Measurements from ENCODE around the gene MRPL23. TPM values are rescaled to one million over a fixed set of nuclear protein-coding genes. Genes with fewer than 3 reads are reported as not detected.

MRPL23 gene
- 191 and 219 TPM in 2 replicates for total RNA-seq (2014; rRNA removed)
- 171 TPM for polyA plus RNA-seq (2012)

DNA sequence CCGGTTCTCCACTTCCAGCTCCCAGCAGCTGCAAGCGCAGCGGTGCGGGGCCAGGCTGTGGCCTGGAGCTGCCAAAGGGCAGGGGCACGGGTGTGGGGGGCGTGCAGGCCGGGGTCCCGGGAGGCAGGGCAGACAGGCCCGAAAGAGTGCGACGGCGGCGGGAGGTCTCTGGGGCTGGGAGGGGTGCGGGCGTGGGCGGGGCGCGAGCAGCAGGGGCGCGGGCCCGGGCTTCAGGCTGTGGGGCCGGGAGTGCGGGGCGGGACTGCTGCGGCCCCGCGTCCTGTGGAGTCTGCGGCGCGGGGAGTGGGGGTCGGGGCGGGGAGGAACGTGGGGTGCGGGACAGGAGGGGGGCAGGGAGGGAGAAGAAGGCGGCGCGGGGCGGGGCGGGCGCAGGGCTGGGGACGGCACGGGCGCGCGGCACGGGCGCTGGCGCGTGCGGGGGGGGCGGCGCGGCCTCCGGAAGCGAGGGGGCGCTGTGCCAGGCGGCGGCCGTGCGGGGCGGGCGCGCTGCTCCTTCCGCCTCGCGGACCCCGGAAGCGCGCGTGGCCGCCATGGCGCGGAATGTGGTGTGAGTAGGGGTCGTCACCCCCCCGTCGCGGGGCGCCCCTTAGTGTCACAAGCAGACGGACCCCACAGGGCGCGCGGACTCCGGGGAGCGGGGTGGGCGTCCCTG lies at the start of gene MRPL23:
Gene MRPL23 (plus strand): TSS at position 521 of the 673 bp plus-strand sequence. CDS start 31 bp downstream, at position 552.
- DNase-seq (ENCODE audit: low read depth): no peak

GRCh38 chr11:1899090-1899489 lies 48.0 kb upstream of the MRPL23 start:
- DNase-seq (ENCODE audit: low read depth): no peak

GRCh38 chr11:1899686-1900085 lies 47.4 kb upstream of the MRPL23 start:
- DNase-seq (ENCODE audit: low read depth): no peak

DNA sequence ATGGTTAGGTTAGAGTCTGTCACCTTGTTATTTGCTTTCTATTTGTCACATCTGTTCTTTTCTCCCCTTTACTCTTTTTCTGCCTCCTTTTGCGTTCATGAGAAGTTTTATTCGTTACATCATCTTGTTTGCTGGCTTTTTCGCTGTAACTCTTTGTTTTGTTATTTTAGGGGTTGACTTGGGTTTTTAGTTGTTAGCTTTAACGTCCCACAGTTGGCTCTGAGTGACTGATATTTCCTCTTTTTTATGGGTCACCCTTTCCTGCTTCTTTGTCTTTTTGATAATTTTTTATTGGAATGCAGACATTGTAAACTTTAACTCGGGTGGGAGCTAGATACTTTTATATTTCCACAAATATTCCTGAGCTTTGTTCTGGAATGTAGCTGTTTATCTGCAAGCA lies 41.0 kb upstream of the MRPL23 start:
- DNase-seq (ENCODE audit: low read depth): no peak

- DNase-seq (ENCODE audit: low read depth): no peak
These were observed 40.3 kb upstream of the MRPL23 start for GRCh38 chr11:1906611-1907423.

GRCh38 chr11:1908618-1909017 lies 38.5 kb upstream of the MRPL23 start:
- DNase-seq (ENCODE audit: low read depth): no peak

GRCh38 chr11:1909524-1909923 lies 37.6 kb upstream of the MRPL23 start:
- DNase-seq (ENCODE audit: low read depth): no peak

GRCh38 chr11:1912289-1912878 lies 34.7 kb upstream of the MRPL23 start:
- DNase-seq (ENCODE audit: low read depth): no peak

DNA sequence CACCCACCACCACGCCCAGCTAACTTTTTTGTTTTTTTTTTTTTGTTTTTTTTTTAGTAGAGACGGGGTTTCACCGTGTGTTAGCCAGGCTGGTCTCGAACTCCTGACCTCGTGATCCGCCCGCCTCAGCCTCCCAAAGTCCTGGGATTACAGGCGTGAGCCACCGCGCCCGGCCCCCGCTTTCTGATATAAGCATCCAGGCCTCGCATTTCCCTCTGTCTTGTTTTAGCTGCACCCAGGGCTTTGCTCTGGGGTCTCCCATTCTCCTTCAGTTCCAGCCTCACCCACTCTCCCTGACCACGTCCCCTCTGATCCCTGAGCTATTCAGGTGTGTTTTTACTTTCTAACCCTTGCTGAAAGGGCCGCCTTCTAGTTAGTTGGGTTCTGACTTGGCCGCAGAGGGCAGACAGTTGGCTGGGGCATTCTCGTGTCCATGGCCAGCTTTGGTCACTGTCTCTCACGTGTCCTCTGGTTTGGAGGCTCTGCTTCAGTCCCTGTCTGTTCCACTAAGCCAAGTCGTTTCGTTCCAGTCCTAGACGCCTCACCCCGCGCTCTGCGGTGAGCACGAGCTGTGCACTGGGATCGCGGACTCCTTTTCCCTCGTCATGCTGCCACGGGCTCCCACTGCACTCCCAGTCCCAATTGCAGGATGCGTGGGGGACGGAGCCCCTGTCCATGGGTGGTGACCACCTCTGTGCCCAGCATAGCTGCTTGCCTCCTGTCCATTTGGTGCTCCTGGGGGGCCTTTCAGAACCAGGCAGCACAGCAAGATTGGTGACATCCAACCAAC lies 33.7 kb upstream of the MRPL23 start:
- DNase-seq (ENCODE audit: low read depth): no peak

- DNase-seq (ENCODE audit: low read depth): no peak
These were observed 31.4 kb upstream of the MRPL23 start for GRCh38 chr11:1915795-1916131.

- peak; percentile 15 for DNase-seq (ENCODE audit: low read depth)
These were observed 30.8 kb upstream of the MRPL23 start for GRCh38 chr11:1916132-1916985.

- DNase-seq (ENCODE audit: low read depth): peak; percentile 57
These were observed 30.1 kb upstream of the MRPL23 start for GRCh38 chr11:1916986-1917522.

GRCh38 chr11:1917523-1918435 lies 29.4 kb upstream of the MRPL23 start:
- peak; percentile 31 for DNase-seq (ENCODE audit: low read depth)

DNA sequence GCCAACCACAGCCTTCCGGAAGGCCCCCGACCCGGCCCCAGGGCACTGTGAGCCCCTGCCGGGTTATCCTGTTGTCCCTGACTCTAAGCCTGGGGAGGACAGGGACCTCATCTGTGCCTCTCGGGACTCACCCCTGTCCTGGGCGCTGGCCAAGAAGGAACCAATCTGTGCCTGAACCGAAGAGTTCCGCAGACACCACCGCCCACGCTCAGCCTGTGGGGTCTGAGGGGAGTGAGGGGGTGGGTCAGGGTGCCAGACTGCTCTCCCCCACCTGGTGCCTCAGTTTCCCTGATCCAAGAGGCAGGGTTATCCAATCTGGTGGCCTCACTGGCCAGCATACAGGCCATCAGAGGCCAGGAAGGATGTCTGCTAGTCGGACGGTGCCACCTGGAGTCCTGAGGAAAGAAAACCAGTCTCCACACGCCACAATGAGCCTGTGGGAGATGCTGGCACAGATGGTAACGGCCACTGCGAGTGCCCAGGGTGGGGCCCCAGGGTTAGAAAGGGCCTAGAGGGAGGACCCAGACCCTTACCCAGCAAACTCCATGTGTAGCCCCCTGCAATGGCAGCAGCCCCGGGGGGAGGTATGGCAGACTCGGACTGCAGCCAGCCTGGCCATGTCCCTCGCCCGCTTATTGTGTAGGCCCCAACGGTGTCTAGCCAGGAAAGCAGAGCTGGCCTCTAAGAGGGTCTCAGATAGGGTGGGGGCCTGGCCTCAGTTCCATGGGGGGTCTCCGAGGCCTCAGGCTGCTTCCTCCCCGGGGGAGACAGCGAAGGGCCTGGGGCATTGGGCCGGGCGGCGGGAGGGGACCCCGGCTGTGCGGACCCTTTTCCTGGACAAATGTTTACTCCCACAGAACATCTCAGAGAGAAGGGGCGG lies 28.5 kb upstream of the MRPL23 start:
- DNase-seq (ENCODE audit: low read depth): no peak

DNA sequence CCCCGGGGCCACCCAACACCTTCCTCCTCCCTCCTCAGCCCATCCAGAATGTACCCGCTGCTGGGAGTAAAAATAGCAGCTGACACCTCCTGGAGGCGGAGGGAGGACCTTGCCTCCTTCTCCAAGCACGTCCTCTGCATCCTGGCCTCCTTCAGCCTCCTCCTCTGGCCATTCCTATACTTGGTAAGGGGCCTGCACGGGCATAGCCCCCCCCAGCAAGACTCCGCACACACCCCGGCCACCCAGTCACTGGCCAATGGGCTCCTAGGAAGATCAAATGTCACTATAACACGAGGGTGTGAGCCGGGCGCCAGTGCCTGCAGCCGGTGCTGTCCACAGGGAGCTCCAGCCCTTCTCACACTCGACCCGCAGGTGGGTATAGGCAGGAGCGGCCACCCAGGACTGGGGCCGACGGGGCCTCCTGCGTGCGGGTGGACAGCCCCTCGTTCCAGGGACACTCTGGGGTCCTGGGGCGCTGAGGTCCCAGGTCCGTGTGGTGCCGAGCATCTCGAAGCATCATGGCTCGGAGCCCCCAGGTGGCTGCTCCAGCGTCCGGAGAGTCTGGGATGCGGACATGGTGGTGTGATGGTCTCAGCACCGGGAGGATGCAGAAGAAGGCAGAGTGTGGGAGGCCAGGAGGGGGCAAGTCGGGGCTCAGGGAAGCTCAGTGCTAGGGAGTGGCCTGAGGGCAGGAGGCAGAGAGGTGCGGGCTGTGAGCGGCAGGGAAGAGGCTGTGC lies 27.6 kb upstream of the MRPL23 start, which contains the start of gene TNNT3:
Gene TNNT3 (plus strand): TSS at position 313 of the 737 bp plus-strand sequence. CDS start 3,172 bp downstream, outside the sequence.
- DNase-seq (ENCODE audit: low read depth): no peak

DNA sequence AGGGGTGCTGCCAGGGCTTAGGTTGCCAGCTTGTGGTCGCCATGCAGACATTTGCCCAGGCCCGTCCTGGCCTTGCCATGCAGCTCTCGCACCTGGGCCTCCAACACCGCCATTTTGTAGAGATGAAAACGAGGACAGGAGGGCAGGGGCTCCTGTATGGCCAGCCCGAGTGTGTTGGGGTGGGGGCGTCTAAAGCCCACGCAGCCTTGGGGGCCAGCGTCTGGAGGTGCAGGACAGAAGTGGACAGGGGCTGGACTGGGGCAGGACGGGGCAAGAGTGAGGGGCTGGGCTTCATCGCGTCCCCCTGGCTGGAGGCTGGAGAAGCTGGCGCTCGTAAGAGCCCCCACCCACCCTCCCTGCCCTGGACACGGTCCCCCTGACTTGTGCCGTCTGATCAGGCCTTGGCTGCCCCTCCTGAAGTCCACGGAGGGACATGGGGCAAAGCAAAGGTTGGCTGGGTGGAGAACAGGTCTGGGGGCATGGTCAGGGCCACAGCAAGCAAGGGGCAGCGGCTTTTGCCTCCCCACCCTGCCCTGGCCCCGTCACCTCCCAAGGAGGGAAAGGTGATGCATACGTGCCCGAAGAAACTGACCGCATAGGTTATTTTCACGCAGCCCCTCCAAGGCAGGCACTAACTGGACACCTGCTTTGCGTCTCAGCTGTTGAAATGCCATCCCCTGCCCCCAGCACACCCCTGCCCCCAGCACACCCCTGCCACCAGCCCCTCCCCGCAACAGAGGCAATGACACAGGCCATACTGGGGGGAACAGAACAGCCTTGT lies 26.8 kb upstream of the MRPL23 start:
- no peak for DNase-seq (ENCODE audit: low read depth)
